Retina (tissue), 1 donor: ENCODE results near the gene AHCTF1.

Experiments used
- DNase-seq: peaks from one replicate; pipeline ENCODE4 v3.0.0-alpha.2; 2016

The AHCTF1 gene

DNA sequence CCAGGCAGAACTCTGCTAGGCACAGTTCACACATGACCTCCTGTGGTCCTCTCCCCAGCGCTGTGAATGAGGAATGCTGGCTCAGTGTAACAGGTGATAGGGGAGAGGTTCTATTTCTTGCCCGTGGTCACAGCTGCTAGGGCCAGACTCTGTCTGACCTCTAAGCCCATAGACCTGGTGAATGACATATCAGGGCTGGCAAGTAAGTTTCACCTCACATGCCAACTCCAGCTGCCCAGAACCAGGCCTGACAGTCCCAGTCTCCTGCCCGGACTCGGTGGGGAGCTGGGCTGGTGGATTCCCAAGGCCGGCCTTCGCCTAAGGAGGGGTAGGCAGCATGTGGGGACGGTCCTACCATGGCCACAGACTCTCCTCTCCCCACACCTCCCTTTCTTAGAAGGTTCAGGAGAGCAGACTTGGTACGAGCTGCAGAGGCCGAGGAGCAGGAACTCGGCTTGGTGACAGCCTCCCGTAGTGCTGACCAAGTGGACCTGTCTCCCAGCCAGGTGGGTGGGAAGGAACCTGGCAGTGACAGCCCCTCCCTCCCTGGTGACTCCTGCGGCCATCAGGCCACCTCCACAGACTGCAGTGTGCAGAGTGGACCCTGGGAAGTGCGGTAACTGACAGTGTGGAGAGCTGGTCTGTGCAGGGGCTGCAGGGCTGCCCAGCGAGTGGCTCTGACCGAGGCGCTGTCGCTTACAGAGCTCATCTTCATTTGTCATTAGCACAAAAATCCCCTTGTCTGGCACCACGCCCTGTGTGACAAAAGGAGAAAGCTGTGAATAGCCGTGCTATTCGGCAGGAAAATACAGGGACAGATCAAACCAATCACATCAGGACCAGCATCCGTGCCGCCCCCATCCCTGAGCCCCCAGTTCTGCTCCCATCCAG, 132.9 kb downstream of the AHCTF1 start:
- no peak for DNase-seq

DNA sequence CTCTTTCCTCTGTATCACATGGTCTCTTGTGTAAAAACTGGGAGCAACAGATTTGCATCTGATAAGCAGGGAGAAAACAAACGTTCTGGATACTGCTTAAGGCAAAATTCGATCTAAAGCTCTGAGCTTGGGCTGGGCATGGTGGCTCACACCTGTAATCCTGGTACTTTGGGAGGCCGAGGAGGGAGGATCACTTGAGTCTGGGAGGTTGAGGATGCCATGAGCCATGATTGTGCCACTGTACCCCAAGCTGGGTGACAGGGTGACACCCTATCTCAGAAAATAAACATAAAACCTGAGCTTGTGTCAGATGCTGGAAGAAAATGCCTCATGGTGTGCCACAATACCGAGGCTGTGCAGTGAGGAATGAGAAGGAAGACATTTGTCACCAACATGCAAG, 133.6 kb downstream of the AHCTF1 start:
- DNase-seq: no peak

DNA sequence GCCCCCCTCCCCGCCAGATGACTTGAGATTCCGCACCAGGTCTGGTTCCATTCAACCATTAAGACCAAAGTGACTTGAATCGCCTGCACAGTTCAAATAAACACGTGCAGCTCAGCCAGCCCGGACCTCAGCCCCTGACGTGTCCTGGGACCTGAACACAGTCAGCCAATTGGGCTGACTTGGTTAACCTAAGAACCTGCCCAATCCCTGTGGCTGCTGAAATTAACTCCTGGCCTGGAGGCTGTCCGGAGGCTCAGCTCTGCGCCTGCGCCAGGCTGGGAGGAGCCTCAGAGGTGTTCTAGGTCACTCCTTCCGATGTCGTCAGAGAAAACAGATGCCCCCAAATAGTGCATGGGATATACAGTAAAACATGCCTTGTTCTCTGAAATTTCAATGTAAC, 134.2 kb downstream of the AHCTF1 start:
- DNase-seq: no peak

DNA sequence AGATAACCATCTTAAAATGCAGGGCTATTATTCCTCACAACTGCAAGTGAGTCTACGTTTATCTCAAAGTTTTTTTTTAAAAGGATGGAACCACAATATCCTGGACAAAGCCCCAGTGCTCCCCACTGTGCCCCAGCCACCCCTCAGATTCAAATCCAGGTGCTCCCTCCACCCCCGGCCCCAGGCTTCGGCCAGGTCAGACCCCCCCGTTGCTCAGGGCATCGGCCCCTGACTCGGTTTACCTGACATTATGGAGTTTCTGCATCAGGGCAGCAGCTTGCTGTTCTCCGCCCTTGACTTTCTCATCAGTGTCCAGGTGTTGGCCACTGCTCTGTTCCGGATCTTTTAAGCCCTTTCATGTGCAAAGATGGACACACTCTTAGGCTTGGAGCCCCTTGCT, 134.6 kb downstream of the AHCTF1 start:
- DNase-seq: no peak

DNA sequence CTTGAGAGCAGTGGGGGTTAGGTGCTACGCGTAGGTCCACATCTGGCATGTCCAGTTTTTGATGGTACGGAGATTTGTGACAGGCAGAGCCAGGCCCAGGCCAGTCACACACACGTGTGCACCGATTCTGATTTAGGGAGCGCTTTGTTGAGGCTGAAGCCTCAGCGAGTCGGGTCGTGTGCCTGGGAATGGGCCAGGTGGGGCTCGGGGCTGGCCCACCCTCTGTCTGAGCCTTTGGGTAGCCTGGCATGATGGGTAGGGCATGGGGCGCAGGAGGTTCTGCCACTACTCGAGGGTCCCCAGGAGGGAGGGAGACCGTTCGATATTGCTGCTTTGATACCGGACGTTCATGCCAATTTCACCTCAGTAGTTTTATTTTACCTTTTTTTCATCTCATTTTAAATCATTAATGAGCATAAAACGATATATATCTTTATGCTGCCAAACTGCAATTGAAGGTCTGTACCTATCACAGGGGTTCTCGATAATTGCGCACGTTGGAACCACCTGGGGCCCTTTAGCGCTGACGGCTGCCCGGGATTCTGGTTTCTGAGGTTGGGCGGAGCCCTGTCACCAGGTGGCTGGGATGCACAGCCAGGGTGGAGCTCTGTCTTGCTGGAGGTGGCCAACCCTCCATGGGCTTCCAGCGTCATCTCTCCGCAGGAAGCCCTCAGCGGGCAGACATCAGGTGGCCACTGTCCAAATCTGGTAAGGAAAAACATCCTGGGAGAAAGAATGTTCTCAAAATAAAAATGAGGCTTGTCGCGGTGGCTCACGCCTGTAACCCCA, 135.6 kb downstream of the AHCTF1 start:
- DNase-seq: no peak

DNA sequence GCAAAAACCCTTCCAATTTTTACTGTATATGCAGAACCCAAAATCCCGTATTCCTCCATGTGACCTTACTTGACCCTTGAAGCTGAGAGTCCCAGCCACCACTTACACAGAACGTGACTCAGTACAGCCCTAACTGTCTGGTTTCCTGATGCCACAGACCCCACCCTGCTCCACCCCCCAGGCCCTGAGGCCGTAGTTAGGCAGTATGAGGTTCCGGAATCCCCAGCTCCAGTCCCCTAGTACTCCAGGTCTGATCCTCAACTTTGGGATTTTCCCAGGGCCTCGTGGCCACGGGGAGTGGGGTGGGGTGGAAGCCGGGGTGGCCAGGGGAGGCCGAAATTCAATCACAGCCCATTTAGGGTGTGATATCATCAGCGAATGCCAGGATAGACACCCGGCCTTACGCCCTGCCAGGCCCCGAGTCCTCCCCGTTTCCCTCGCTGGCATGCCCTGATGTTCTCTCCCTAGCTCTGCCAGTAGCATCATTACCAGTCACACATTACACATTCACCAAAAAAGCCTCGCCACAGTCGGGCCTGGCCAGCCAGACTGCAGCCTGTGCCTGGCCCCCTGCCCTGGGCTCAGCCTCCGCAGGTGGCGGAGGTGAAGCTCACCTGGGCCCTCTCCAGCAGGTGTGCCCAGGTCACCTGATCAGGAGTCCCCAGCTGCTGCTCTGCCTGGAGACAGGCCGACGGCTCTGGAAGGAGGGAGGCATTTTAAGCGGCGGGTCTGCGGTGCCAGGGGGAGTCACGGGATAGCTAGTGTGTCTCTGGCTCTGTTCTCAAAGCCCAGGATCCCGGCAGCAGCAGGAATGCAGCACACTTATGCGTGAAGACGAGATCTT, 136.7 kb downstream of the AHCTF1 start:
- DNase-seq: no peak

DNA sequence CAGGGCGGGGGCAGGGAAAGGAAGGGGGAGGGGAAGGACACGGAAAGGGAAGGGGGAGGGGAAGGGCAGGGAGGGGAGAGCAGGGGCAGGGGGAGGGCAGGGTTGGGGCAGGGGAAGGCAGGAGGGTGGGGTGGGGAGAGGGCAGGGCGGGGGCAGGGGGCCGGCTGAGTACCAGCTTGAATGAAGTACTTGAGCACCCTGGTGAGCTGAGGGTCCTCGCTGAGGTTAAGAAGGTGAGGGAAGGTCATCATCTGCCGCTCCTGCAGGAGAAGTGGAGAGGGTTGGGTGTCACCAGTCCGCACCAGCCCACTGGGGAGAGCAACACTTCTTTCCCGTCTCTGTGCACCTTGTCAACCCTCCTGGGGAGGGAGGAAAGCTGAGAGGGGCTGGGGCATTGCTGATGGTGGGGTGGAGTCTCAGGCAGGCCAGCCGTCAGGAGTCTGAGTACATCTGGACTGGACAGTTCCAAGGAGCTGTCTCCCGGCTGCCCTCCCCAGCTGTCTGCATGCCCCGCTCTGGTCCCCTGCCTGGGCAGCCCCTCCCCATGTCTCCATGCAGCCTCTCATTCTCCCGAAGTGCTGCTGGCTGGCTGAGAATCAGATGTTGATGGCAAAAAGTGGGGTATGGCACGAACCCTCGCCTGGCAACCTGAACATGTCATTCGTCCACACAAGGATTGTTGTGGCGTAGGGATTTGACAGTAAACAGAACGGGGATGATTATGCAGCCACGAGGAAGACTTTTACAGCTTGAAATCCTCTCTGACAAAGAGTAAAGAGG, 137.5 kb downstream of the AHCTF1 start:
- peak; percentile 56 for DNase-seq

DNA sequence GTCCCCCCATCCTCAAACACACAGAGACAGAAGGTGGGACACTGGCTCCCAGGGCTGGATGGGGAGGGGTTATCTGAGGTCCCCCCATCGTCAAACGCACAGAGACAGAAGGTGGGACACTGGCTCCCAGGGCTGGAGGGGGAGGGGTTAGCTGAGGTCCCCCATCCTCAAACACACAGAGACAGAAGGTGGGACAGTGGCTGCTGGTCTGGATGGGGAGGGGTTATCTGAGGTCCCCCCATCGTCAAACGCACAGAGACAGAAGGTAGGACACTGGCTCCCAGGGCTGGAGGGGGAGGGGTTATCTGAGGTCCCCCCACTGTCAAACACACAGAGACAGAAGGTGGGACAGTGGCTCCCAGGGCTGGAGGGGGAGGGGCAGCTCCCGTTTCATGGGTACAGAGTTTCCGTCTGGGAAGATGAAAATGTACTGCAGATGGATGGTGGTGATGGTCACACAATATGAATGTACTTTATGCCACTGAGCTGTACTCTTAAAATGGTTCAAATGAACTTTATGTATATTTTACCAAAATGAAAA, 138.3 kb downstream of the AHCTF1 start:
- no peak for DNase-seq

DNA sequence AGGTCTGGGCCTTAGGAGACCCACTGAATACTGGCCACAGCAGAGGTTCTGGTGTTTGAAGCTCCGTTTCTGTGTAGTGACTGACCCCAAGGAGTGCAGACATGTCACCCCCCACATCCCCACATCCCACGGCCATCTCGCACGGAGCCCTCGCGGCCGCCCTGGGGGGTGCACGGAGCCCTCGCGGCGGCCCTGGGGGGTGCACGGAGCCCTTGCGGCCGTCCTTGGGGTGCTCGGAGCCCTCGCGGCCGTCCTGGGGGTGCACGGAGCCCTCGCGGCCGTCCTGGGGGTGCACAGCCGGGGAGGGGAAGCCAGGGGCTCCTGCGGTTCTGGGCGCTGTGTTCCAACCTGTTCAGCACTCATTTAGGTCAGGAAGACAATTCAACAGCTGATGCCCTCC, 139.1 kb downstream of the AHCTF1 start:
- DNase-seq: no peak

DNA sequence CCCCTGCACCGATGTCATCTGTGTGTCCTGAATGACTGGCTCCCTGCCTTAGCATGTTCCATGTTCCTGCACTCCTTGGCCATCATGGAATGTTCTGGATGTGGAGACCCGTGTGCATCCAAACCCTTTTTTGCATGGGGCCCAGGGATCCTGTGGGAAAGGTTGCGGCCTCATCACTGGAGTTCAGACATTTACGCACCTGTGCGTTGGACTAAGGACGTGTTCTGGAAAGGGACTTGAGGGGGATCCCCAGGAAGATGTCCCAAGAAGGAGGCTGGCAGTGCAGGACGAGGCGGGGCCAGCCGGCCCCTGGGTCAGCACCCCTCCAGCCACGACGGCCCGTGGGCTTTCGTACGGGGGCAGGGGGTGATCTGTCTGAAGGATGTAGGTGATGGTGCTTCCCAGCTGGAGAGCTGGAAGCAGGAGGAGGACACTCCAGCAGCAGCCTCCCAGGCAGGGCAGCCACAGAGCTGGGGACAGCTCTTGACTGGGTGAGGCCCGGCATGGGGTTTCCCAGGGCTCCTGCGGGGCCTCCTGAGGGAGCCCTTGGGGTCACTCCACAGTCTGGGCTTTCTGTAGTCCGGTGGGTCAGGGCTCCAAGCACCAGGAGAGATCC, 140.3 kb downstream of the AHCTF1 start:
- no peak for DNase-seq

DNA sequence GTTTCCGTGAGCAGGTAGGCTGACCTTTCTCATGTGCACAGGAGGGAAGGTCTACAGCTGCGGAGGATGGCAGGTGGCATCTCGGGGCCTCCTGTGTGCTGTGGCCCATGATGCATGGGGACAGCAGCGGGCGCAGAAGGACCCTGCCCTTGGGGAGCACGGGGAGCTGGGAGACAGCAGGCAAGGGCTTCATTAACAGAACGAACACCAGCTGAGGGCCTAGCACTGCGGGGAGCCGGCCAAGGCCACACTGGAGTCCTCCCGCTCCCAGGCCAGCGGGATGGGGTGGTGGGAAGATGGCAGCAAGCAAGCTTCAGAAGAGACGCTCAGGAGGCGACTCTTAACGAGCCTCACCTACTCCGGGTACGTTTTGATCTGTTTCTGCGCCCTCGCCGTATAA, 140.9 kb downstream of the AHCTF1 start:
- DNase-seq: no peak

DNA sequence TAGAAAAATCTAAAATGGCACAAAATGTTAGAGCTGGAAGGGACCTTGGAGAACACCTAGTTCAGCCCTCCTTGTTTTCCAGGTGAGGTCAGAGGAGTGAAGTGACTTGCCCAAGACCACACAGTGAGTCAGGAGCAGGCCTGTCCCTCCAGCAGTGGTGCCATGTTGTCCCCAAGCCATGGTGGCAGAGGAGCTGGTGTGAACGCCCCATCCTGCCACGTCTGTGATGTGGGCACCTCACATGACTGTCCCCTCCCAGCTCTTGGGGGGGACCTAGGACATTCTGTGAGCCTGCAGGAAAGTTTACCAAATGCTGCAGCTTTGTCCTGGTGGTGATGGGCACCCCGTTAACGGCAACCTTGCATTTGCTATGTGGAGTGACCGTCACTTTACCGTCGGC, 141.4 kb downstream of the AHCTF1 start:
- DNase-seq: no peak

DNA sequence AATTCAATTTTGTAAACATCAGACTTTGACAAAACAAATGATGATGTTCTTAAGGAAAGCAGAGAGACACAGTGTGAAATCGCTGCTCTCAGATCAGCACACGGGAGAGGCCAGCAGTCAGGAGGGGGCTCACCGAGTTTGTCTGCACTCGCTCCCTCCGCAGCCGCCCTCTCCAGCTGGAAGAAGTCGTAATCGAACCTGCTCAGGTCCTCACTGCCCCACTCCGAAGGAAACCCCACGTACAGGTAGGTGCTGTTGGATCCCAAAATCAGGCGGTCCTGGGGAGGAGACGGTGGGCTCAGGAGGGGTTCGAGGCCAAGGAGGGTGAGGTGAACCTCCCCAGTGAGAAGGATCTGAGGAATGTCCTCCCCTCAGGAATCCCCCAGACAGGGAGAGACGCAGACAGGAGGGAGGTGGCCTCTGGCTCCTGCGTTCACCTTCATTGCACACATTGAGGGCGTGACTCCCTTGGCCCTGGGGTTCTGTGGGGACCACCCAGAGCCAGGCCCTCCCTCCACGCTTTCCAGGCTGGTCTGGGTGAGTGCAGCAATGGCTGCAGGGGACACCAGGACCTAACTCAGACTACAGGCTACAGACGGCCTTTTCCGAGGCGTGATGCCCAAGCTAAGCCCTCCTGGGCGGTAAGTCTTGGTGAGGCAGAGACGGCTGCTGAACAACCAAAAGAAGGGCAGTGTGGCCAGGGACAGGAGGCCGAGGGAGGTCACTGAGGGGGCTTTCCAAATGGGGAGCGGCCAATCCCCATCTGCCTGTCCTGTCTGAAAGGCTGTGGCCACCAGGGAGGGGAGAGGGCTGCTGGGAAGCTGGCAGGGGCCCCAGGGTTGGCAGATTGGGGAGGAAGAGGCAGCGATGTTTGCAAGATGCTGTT, 142.1 kb downstream of the AHCTF1 start:
- no peak for DNase-seq
